Measurements from ENCODE around the gene NEAT1. TPM values are rescaled to one million over a fixed set of nuclear protein-coding genes. Genes with fewer than 3 reads are reported as not detected.

The NEAT1 gene
- total and polyA plus RNA-seq, 9 of the 15 experiments (the other 6 are each of a cell fraction or from before 2014, with no cell fraction given): 20.1 to 389 (median 62.8) TPM

- TF ChIP-seq U2AF2 (optimal IDR thresholded peaks at IDR 0.05; ENCODE audit: low read depth, low read length) (no peak), ZBTB17 (CRISPR knock-in tag; IDR thresholded peaks at IDR 0.05) (peak; percentile 93), TBL1XR1 (IDR thresholded peaks at IDR 0.05; ENCODE audit: low read length in 2 of 2) (peak; percentile 12 to 81; a peak in 3 of 4 replicates), SIX5 (IDR thresholded peaks at IDR 0.05; ENCODE audit: borderline replicate concordance in 1 of 2, insufficient read depth in 1 of 2, low read depth in 1 of 2, low read length in 2 of 2) (no peak), NCOA1 (IDR thresholded peaks at IDR 0.05; ENCODE audit: low read depth) (peak; percentile 22), MED1 (CRISPR knock-in tag; IDR thresholded peaks at IDR 0.05; ENCODE audit: borderline replicate concordance) (0 out of 2 replicates have a peak, but pooled peaks have one; percentile 51), ZBTB11 (CRISPR knock-in tag; IDR thresholded peaks at IDR 0.05) (peak in 1 of 3 experiments; percentile 66; a peak in 2 of 6 replicates), SRSF1 (IDR thresholded peaks at IDR 0.05; ENCODE audit: low read depth, low read length) (no peak), ZNF324 (CRISPR knock-in tag; IDR thresholded peaks at IDR 0.05) (no peak; the same call in 1 of the 2 replicates), PHF21A (IDR thresholded peaks at IDR 0.05; ENCODE audit: borderline replicate concordance, low read depth) (no peak), CBX1 (IDR thresholded peaks at IDR 0.05; ENCODE audit: low read depth) (peak; percentile 61; the same call in 1 of the 2 replicates), GMEB1 (CRISPR knock-in tag; IDR thresholded peaks at IDR 0.05) (peak; percentile 69), GTF3C2 (IDR thresholded peaks at IDR 0.05; ENCODE audit: borderline replicate concordance, extremely low read depth, insufficient read length) (no peak), DIDO1 (tag; IDR thresholded peaks at IDR 0.05; ENCODE audit: low read depth) (no peak), YBX1 (IDR thresholded peaks at IDR 0.05) (no peak), RBM25 (IDR thresholded peaks at IDR 0.05; ENCODE audit: low read depth, low read length, severe bottlenecking) (no peak), HSF4 (CRISPR knock-in tag; IDR thresholded peaks at IDR 0.05; ENCODE audit: borderline replicate concordance) (peak; percentile 28; the same call in 1 of the 2 replicates), ADNP (tag; IDR thresholded peaks at IDR 0.05) (no peak), ZNF384 (IDR thresholded peaks at IDR 0.05; ENCODE audit: low read depth, low read length) (peak; percentile 28; the same call in 1 of the 2 replicates), ZNF354B (CRISPR knock-in tag; IDR thresholded peaks at IDR 0.05) (no peak)
Measured at GRCh38 chr11:65382033-65382803, 40.4 kb upstream of the NEAT1 start, which contains the start of gene SLC25A45 (continued).

Data from K562 (cell line).